ENCODE data around the gene SMYD3.

SMYD3 gene

GRCh38 chr1:246203180-246203579, 303.9 kb downstream of the SMYD3 start:
- no peak for DNase-seq

- DNase-seq, result no peak
Measured at GRCh38 chr1:246200738-246201137, 306.3 kb downstream of the SMYD3 start.

GRCh38 chr1:246200225-246200624, 306.9 kb downstream of the SMYD3 start:
- DNase-seq, result no peak

- DNase-seq, result peak; percentile 92
Measured at GRCh38 chr1:246199086-246199645, 307.9 kb downstream of the SMYD3 start.

- peak; percentile 31 for DNase-seq
Measured at GRCh38 chr1:246198115-246198816, 308.8 kb downstream of the SMYD3 start.

GRCh38 chr1:246197076-246197475, 310.0 kb downstream of the SMYD3 start:
- no peak for DNase-seq

GRCh38 chr1:246195296-246195695, 311.8 kb downstream of the SMYD3 start:
- DNase-seq, result no peak

GRCh38 chr1:246193537-246193936, 313.5 kb downstream of the SMYD3 start:
- no peak for DNase-seq

GRCh38 chr1:246189126-246189525, 318.0 kb downstream of the SMYD3 start:
- DNase-seq, result no peak

- no peak for DNase-seq
Measured at GRCh38 chr1:246187834-246188372, 319.2 kb downstream of the SMYD3 start.

GRCh38 chr1:246184503-246184902, 322.6 kb downstream of the SMYD3 start:
- DNase-seq, result no peak

- no peak for DNase-seq
Measured at GRCh38 chr1:246182149-246182851, 324.8 kb downstream of the SMYD3 start.

GRCh38 chr1:246181241-246181640, 325.8 kb downstream of the SMYD3 start:
- DNase-seq, result peak; percentile 19

GRCh38 chr1:246179401-246179800, 327.7 kb downstream of the SMYD3 start:
- no peak for DNase-seq

GRCh38 chr1:246178717-246179311, 328.3 kb downstream of the SMYD3 start:
- DNase-seq, result no peak

GRCh38 chr1:246176126-246177024, 330.7 kb downstream of the SMYD3 start:
- DNase-seq, result no peak

GRCh38 chr1:246170574-246171261, 336.4 kb downstream of the SMYD3 start:
- no peak for DNase-seq

GRCh38 chr1:246169486-246169885, 337.6 kb downstream of the SMYD3 start:
- DNase-seq, result no peak

GRCh38 chr1:246169019-246169418, 338.1 kb downstream of the SMYD3 start:
- no peak for DNase-seq

- peak; percentile 80 for DNase-seq
Measured at GRCh38 chr1:246166841-246167240, 340.2 kb downstream of the SMYD3 start.

- peak; percentile 95 for DNase-seq
Measured at GRCh38 chr1:246165826-246166709, 341.0 kb downstream of the SMYD3 start.
